ENCODE data around the gene TACC2.

TACC2 gene

DNA sequence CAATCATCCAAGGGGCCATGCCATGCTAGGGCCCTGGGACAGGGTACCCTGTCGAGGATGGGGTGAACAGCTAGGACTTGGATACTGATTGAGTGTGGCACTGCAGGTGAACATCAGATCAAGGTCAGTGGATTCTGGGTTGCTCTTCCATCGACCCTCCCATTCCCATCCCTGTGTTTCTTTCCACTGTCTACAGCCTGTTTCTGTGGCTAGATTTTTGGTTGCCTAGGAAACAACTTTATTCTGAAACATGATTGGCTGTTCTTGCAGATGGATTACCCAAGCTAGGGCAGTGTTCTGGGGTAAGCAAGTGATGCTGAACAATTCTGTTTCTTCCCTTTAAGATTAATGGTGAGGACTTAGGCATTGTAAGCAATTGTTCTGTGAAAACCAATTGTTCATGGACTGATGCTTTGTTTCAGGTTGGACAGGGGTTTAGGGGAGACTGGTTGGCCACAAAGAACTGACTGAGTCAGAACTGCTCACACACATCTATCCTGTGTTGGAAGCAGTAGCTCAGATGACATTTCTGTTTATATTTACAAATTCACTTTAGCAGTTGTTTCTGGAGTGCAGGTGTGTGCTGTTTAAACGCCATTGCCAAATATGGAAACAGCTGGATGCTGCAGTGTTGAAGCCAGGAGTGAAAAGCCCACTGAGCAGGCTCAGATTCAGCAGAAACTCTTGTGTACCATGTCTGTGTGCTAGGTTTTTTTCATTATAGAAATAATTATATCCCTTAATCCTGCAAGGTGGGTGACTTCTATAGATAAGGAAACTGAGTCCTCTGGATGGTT lies 179.8 kb downstream of the TACC2 start:
- no peak for TF ChIP-seq CTCF (IDR thresholded peaks at IDR 0.05; ENCODE audit: borderline replicate concordance, insufficient read depth, low read depth, low read length)
- H3K4me3 ChIP-seq (ENCODE audit: low read depth, low read length) = no peak overlapping the region

DNA sequence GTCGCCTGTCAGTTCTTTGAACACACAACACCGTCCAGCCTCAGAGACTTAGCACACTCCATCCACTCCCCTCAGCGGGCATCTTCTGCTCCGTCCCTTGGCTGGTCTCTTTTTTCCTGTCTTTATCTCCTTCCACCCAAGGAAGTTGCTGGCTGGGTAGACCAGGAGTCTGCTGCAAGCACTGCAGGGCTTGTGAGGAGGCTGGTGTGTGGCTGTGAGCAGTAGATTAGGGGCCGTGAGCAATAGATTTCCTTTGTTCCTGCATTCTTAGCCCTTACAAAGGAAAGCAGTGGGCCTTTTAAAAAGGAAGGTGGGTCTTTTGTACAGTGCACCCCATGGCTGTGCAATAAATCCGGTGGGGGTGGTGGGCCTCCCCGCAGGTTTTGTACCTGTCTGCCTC lies 181.8 kb downstream of the TACC2 start:
- no peak overlapping the region for H3K4me3 ChIP-seq (ENCODE audit: low read depth, low read length)
- TF ChIP-seq CTCF (IDR thresholded peaks at IDR 0.05; ENCODE audit: borderline replicate concordance, insufficient read depth, low read depth, low read length) = no peak

- TF ChIP-seq CTCF (IDR thresholded peaks at IDR 0.05; ENCODE audit: borderline replicate concordance, insufficient read depth, low read depth, low read length) = no peak
- H3K4me3 ChIP-seq (ENCODE audit: low read depth, low read length) = no peak overlapping the region
These were observed 182.5 kb downstream of the TACC2 start for GRCh38 chr10:122171302-122172075.

DNA sequence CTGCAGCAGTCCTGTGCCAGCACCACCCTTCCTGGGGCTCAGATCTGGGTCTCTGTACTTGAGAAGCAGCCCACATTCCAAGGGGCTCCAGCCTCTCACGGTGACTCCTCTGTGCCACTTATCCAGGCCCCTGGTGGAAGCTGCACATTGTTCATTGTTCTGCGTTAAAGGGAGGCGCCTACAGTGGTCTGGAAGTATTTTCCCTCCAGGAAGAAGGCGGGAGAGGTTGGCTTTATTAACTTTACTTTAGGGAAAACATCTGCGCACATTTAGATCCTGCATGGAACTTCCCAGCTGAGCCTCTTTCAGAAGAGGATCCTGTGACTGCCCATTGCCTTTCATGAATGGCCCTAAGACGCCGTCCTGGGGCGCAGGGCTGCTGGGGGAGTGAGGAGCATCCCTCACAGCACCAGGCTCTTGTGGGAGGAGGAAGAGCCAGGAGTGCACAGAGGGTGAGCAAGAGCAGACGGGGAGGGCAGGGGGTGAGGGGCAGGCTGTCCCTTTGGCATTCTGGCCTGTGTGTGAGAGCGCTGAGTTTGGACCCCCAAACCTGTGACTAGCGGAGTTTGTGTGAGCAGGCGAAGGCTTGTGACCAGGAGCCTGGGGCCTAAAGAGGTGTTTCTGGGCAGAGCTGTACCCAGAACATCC lies 183.5 kb downstream of the TACC2 start:
- H3K4me3 ChIP-seq (ENCODE audit: low read depth, low read length) = no peak overlapping the region
- no peak for TF ChIP-seq CTCF (IDR thresholded peaks at IDR 0.05; ENCODE audit: borderline replicate concordance, insufficient read depth, low read depth, low read length)

- no peak for TF ChIP-seq CTCF (IDR thresholded peaks at IDR 0.05; ENCODE audit: borderline replicate concordance, insufficient read depth, low read depth, low read length)
- H3K4me3 ChIP-seq (ENCODE audit: low read depth, low read length) = no peak overlapping the region
These were observed 184.4 kb downstream of the TACC2 start for GRCh38 chr10:122173337-122173736.

GRCh38 chr10:122173766-122174435 lies 184.9 kb downstream of the TACC2 start:
- H3K4me3 ChIP-seq (ENCODE audit: low read depth, low read length) = no peak overlapping the region
- no peak for TF ChIP-seq CTCF (IDR thresholded peaks at IDR 0.05; ENCODE audit: borderline replicate concordance, insufficient read depth, low read depth, low read length)

Measured in GM12875 (cell line).